Measurements from ENCODE around the gene ETNK1. TPM values are rescaled to one million over a fixed set of nuclear protein-coding genes. Genes with fewer than 3 reads are reported as not detected.

ETNK1 gene
- 10 to 100 TPM; 17.7 to 44.7 (median 23.8) TPM for total RNA-seq
- polyA plus RNA-seq: 10 to 100 TPM; 14.8 to 21.0 TPM

GRCh38 chr12:22624870-22625761 lies at the start of gene ETNK1:
ETNK1 (plus strand) TSS chr12:22625171; CDS start chr12:22625431, 260 bp downstream.
- H3K4me1 ChIP-seq: peaks cover 2 to 42% (median 38%) of the 10 kb centered on the region in 3 donors
- intact Hi-C loops (cut with DNase I): loop anchor here in 1 of 3 donors (10.0 kb wide), 1 partner anchor 80 kb away; the partner anchor contains the start of gene C2CD5
- no peaks in the 10 kb centered on the region for H3K9me3 ChIP-seq
- peak within 1 kb of the TSS; percentile 80 to 92 (median 88) for H3K4me3 ChIP-seq
- DNase-seq: peak; percentile 91 to 97 (median 94)
- peak within 1 kb of the TSS; percentile 97 to 99 (median 98) for H3K27ac ChIP-seq
- no peak for TF ChIP-seq CTCF (IDR thresholded peaks at IDR 0.05)
- no peaks in the 10 kb centered on the region for H3K27me3 ChIP-seq
- WGBS, 2 donors: 0 to 1% methylated on average over 64 to 71 of the region's 71 CpGs
- no peak for FAIRE-seq
- H3K36me3 ChIP-seq: no peaks in the 10 kb centered on the region
- peak; percentile 98 to 100 (median 99) for ATAC-seq

GRCh38 chr12:22576065-22576464 lies 48.9 kb upstream of the ETNK1 start:
- no peak for FAIRE-seq
- H3K4me3 ChIP-seq: no peak overlapping the region
- DNase-seq: no peak
- 75 to 81% methylated on average over 1 of the region's 1 CpG for WGBS, 2 donors
- no peak for TF ChIP-seq CTCF (IDR thresholded peaks at IDR 0.05)
- no peaks in the 10 kb centered on the region for H3K4me1 ChIP-seq
- no peaks in the 10 kb centered on the region for H3K36me3 ChIP-seq
- ATAC-seq: no peak
- no peaks in the 10 kb centered on the region for H3K9me3 ChIP-seq
- intact Hi-C loops (cut with DNase I): no loop called here
- no peaks in the 10 kb centered on the region for H3K27me3 ChIP-seq
- no peak overlapping the region for H3K27ac ChIP-seq

GRCh38 chr12:22576473-22576872 lies 48.5 kb upstream of the ETNK1 start:
- no peak overlapping the region for H3K27ac ChIP-seq
- ATAC-seq (no peak), DNase-seq (no peak), FAIRE-seq (no peak)
- TF ChIP-seq CTCF (IDR thresholded peaks at IDR 0.05): no peak
- no peaks in the 10 kb centered on the region for H3K36me3 ChIP-seq
- H3K4me3 ChIP-seq: no peak overlapping the region
- H3K9me3 ChIP-seq: no peaks in the 10 kb centered on the region
- WGBS, 2 donors: 85 to 88% methylated on average over 2 of the region's 2 CpGs
- no peaks in the 10 kb centered on the region for H3K27me3 ChIP-seq
- intact Hi-C loops (cut with DNase I): no loop called here
- H3K4me1 ChIP-seq: no peaks in the 10 kb centered on the region

GRCh38 chr12:22577667-22578066 lies 47.3 kb upstream of the ETNK1 start:
- Histone ChIP-seq H3K9me3 (no peaks in the 10 kb centered on the region), H3K36me3 (no peaks in the 10 kb centered on the region), H3K4me3 (no peak overlapping the region), H3K27me3 (no peaks in the 10 kb centered on the region), H3K27ac (no peak overlapping the region), H3K4me1 (no peaks in the 10 kb centered on the region)
- FAIRE-seq (no peak), ATAC-seq (no peak), DNase-seq (no peak)
- 83% methylated on average over 1 of the region's 1 CpG for whole genome bisulfite sequencing, 2 donors
- no peak for TF ChIP-seq CTCF (IDR thresholded peaks at IDR 0.05)
- intact Hi-C loops (cut with DNase I): no loop called here

GRCh38 chr12:22578328-22578727 lies 46.6 kb upstream of the ETNK1 start:
- no peak for FAIRE-seq
- H3K36me3 ChIP-seq: no peaks in the 10 kb centered on the region
- intact Hi-C loops (cut with DNase I): no loop called here
- H3K27me3 ChIP-seq: no peaks in the 10 kb centered on the region
- H3K27ac ChIP-seq: no peak overlapping the region
- H3K9me3 ChIP-seq: no peaks in the 10 kb centered on the region
- 95 to 96% methylated on average over 3 of the region's 3 CpGs for WGBS, 2 donors
- no peak for ATAC-seq
- no peak for DNase-seq
- TF ChIP-seq CTCF (IDR thresholded peaks at IDR 0.05): no peak
- H3K4me1 ChIP-seq: no peaks in the 10 kb centered on the region
- no peak overlapping the region for H3K4me3 ChIP-seq
